ENCODE results near the gene AGK. TPM values are rescaled to one million over a fixed set of nuclear protein-coding genes. Genes with fewer than 3 reads are reported as not detected.

AGK gene
- total RNA-seq, 1 experiment from 2014 or later, result 44.1 TPM

- DNase-seq, result no peak
- no peak for TF ChIP-seq CTCF (conservative IDR thresholded peaks at IDR 0.05)
- TF ChIP-seq EZH2 (IDR thresholded peaks at IDR 0.05; ENCODE audit: low read depth), result no peak
- H3F3A ChIP-seq (ENCODE audit: insufficient read depth, low read depth), result no peaks in the 10 kb centered on the region
- CTCF ChIA-PET, result interaction anchor here (0.5 kb wide), 1 partner anchor 1143 kb away, joined by 4 read pairs; no protein-coding TSS in a partner anchor
- no peaks in the 10 kb centered on the region for H3K9me3 ChIP-seq (ENCODE audit: insufficient read depth, low read depth)
- H3K4me2 ChIP-seq, result no peak overlapping the region
- no peaks in the 10 kb centered on the region for H3K79me2 ChIP-seq (ENCODE audit: low read depth)
- H3K36me3 ChIP-seq (ENCODE audit: low read depth), result peaks cover 9% of the 10 kb centered on the region; the same call in 1 of the 2 replicates
- H3K4me3 ChIP-seq, result no peak overlapping the region
- POLR2A ChIA-PET (ENCODE audit: unreplicated experiment), result no interaction called here
- H3K9me2 ChIP-seq (ENCODE audit: insufficient read depth), result no peaks in the 10 kb centered on the region
- BruUV-seq (replicated peaks), result no TSS peak
- no peak overlapping the region for H2AFZ ChIP-seq
- H3K27ac ChIP-seq, result no peak overlapping the region
- intact Hi-C loops (cut with micrococcal nuclease; ENCODE audit: unreplicated experiment), result no loop called here
- no peaks in the 10 kb centered on the region for H4K20me1 ChIP-seq (ENCODE audit: insufficient read depth)
- no peaks in the 10 kb centered on the region for H3K27me3 ChIP-seq (ENCODE audit: insufficient read depth, low read depth)
- peaks cover 8% of the 10 kb centered on the region for H3K4me1 ChIP-seq (replicated peaks; ENCODE audit: insufficient read depth)
These were observed 39.5 kb downstream of the AGK start for GRCh38 chr7:141590666-141591065.

- no peaks in the 10 kb centered on the region for H3K27me3 ChIP-seq (ENCODE audit: insufficient read depth, low read depth)
- POLR2A ChIA-PET (ENCODE audit: unreplicated experiment), result interaction anchor here (0.6 kb wide), 1 partner anchor 1116 kb away, joined by 4 read pairs; no protein-coding TSS in a partner anchor
- no peak for DNase-seq
- no peaks in the 10 kb centered on the region for H3F3A ChIP-seq (ENCODE audit: insufficient read depth, low read depth)
- no peak overlapping the region for H3K27ac ChIP-seq
- no peak overlapping the region for H2AFZ ChIP-seq
- H4K20me1 ChIP-seq (ENCODE audit: insufficient read depth), result no peaks in the 10 kb centered on the region
- no peaks in the 10 kb centered on the region for H3K9me2 ChIP-seq (ENCODE audit: insufficient read depth)
- no peak overlapping the region for H3K4me3 ChIP-seq
- H3K79me2 ChIP-seq (ENCODE audit: low read depth), result no peaks in the 10 kb centered on the region
- H3K9me3 ChIP-seq (ENCODE audit: insufficient read depth, low read depth), result no peaks in the 10 kb centered on the region
- no peak overlapping the region for H3K4me2 ChIP-seq
- CTCF ChIA-PET, result no interaction called here
- intact Hi-C loops (cut with micrococcal nuclease; ENCODE audit: unreplicated experiment), result no loop called here
- TF ChIP-seq EZH2 (IDR thresholded peaks at IDR 0.05; ENCODE audit: low read depth) (no peak), CTCF (conservative IDR thresholded peaks at IDR 0.05) (no peak)
- no peaks in the 10 kb centered on the region for H3K4me1 ChIP-seq (replicated peaks; ENCODE audit: insufficient read depth)
- no peaks in the 10 kb centered on the region for H3K36me3 ChIP-seq (ENCODE audit: low read depth)
- no TSS peak for BruUV-seq (replicated peaks)
These were observed 41.9 kb downstream of the AGK start for GRCh38 chr7:141593134-141593533.

- Histone ChIP-seq H4K20me1 (ENCODE audit: insufficient read depth) (no peaks in the 10 kb centered on the region), H3K4me1 (replicated peaks; ENCODE audit: insufficient read depth) (no peaks in the 10 kb centered on the region), H3K36me3 (ENCODE audit: low read depth) (no peaks in the 10 kb centered on the region), H3K9me3 (ENCODE audit: insufficient read depth, low read depth) (no peaks in the 10 kb centered on the region), H3K79me2 (ENCODE audit: low read depth) (no peaks in the 10 kb centered on the region), H3K4me3 (no peak overlapping the region), H2AFZ (no peak overlapping the region), H3K27ac (no peak overlapping the region), H3K27me3 (ENCODE audit: insufficient read depth, low read depth) (no peaks in the 10 kb centered on the region), H3F3A (ENCODE audit: insufficient read depth, low read depth) (no peaks in the 10 kb centered on the region), H3K4me2 (no peak overlapping the region), H3K9me2 (ENCODE audit: insufficient read depth) (no peaks in the 10 kb centered on the region)
- no peak for DNase-seq
- no TSS peak for BruUV-seq (replicated peaks)
- POLR2A ChIA-PET (ENCODE audit: unreplicated experiment), result no interaction called here
- intact Hi-C loops (cut with micrococcal nuclease; ENCODE audit: unreplicated experiment), result no loop called here
- CTCF ChIA-PET, result no interaction called here
- TF ChIP-seq CTCF (conservative IDR thresholded peaks at IDR 0.05) (no peak), EZH2 (IDR thresholded peaks at IDR 0.05; ENCODE audit: low read depth) (no peak)
These were observed 46.8 kb downstream of the AGK start for GRCh38 chr7:141597966-141598365.

Data from PC-9 (cell line).